ENCODE results near the gene CTBP2.
A peak's percentile ranks its signal among the peaks of the same experiment; 100 is the strongest.
"Not testable (repeated sequence)": the region's sequence is repeated elsewhere in the genome, so short reads cannot be mapped to it uniquely, and the experiment has no call there.

The CTBP2 gene

DNA sequence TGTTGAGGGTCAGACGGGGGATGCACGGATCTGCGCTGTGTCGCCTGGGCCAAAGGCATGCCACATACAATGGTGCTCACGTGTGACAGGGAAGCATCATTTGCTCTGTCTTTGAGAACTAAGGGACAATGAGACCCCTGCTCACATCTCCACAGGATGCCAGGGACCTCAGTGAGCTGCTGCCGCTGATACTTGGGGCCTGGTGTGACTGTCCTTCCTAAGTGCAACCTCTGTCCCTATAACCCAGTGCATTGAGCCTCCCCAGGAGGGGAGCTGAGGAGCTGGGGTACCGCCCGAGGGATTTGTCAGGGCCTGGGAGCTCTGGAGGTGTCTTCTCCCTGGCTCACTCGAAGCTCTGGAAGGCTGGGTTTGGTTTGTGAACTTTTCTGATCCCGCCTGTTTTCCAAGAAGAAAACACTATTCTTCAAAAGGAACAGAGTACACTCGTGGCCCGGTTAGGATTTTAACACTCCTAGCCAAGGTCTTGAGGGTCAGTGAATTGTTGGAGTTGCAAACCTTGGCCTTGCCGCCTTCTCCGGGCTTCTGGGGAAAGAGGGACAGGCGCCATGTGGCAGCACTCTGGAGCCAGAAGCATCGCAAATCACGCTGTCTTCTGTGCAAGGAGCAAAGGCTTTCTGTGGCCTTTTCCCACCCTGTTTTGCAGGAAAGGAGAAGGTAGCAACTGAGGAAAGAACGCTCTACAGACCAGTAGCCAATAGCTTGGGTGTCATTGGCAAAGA lies 26.2 kb upstream of the CTBP2 start:
- no peak for DNase-seq

DNA sequence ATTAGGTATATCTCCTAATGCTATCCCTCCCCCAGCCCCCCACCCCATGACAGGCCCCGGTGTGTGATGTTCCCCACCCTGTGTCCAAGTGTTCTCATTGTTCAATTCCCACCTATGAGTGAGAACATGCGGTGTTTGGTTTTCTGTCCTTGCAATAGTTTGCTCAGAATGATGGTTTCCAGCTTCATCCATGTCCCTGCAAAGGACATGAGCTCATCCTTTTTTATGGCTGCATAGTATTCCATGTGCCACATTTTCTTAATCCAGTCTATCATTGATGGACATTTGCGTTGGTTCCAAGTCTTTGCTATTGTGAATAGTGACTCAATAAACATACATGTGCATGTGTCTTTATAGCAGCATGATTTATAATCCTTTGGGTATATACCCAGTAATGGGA lies 18.7 kb upstream of the CTBP2 start:
- not testable (repeated sequence) for DNase-seq

DNA sequence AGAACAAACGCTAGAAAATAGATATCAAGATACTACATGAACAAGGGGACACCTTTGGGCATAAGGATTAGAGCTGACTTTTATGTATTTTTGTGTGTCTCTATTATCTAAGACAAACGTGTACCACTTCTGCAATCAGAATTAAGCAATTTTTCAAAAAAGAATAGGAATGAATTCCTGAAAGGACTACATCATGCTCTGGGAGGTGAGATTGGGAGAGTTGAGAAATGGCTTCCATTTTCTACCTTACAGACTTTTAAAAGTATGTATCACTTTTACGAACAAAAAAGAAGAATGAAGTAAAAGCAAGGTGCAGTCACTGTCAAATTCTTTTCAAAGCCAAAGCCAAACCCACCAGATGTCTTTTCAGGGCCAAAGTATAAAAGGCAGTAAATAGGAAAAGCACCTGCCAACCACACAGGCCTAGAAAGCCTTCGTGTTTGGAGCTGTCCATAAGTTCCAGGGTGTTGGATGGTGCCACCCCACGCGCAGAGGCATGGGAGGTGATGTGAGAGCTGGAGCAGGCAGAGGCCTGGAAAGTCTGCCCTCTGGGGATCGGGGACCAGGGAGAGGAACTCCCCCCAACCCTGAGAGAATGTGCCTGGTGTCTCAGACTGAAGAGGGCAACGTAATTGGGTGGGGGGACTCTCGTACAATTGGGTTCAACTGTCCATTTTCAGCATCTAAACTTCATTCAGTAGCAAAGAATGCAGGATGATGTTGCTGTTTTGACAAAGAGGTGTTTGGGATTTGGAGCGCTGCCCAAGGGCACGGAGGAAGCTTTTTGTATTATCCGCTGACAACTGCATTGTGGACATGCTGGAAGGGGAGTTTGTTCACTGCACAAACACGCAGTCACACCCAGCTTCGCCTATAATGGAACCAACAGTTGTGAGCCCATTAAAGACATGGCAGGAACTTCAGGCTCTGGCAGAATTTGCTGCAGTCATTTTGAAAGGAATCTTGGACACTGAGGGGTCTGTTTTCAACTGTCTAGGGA lies 17.6 kb upstream of the CTBP2 start:
- no peak for DNase-seq

DNA sequence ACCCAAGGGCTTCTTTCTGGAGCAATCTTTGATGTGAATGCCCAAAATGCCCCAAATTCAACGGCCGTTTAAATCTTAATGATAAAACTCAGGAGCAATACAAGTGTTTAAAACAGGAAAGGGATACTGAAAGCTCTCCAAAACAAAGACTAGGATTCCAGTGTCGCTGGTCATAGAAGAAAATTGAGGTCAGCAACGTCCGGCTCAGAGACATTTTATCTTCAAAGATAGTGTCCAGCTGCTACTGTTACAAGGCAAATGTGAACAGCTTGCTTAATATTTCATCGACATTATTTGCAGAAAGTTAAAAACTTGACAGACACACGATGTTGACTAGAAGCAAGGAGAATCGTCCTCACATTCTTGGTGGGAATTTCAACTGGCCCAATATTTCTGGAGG lies 15.4 kb upstream of the CTBP2 start:
- no peak for DNase-seq

DNA sequence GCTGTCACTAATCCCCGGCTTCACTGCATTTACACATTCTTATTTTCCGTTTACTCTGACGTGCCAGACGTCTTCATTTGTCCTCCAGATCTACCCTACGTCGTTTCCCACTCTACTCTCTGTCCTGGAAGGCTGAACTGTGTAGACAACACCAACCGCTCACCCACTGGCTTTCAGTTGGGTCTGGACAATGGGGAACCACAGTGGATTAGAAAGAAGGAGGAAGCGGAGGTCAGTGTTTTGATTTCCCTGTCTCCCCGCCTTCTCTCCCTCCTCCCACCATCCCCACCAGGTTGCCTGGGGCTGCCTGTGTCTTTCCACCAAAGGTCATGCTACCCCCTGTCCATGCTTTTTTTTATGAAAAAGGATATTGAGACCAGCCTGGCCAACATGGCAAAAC lies 14.0 kb upstream of the CTBP2 start:
- no peak for DNase-seq

DNA sequence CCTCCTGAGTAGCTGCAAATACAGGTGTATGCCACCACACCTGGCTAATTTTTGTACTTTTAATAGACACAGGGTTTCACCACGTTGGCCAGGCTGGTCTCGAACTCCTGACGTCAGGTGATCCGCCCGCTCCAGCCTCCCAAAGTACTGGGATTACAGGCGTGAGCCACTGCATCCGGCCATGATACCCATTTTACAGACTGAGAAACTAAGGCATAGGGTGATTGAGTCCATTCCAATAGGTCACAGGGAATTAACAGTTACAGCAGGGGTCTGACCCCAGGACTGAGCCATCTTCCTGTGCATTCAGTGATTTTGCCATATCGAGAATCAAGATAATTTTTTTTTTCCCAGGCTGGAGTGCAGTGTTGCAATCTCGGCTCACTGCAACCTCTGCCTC lies 12.3 kb upstream of the CTBP2 start:
- DNase-seq, result no peak

DNA sequence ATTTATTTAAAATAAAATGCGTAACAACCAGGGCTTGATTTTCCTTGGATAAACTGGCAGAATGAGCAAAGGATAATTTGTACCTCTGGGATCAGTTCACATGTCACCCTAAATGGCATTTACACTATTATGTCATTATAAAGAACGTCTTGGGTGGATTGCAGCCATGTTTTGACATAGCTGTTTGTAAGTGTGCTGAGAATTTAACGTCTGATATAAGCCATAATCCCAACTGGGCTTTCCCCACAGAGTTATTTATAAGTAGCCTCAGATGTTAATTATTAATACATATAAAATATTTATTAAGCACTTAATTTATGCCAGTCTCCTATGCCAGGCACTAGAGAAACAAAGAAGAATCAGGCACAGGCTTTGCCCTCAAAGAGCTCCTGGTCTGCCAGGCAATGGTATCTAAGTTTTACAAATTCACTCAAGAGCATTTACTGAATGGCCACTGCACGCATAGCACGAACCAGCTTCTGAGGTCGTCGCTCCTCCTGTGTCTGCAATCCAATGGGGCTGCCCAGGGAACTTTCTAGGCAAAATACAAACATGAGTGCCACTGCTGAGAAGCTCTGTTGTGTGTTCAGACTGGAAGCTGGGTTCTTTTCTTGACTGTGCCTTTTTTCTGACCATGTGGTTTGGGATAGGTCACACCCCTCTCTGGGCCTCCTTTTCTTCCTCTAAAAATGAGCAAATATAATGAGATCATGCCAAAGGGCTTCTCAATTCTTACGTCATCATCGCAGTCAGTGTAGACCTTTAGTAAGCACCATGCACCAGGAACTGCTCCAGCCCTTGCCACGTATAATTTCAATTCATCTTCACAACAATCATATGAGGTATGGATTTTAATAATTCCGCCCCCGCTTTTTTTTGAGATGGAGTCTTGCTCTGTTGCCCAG lies 11.3 kb upstream of the CTBP2 start:
- DNase-seq, result peak; percentile 62

DNA sequence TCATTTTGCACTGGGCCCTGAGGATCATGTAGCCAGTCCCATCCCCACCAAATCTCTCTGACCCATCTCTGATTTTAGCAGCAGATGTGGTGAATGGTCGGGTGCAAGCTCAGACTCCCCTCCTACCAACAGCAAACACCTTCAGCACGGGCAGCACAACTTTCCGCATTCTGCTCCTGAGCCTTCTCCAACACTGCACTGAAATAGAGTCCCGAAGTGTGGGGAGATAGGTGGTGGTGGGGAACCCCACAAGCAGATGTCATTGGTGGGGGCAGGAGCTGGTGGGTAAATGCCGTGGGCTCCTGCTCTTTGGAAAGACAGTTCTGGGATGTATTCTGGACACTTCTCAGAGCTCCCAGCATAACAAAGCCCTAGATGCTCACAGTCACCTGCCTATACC lies 9.6 kb upstream of the CTBP2 start:
- DNase-seq, result no peak

DNA sequence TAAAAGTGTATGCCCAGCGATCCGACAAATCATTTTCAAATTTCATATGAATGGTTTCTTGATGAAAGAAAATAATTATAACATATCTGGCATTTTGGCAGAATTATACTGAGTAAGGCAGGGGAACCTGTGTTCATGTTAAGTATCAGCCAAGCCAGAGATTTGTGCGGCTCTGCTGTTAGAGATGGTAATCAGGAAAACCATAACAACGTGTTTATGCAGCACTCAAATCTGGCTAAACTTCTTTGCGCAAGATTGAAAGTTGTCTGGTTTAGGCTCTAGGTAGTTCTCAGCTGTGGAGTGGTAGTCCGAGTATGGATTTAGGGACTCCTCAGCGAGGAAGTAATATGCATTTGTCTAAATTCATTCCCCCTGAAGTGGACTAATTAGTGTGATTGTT lies 8.9 kb upstream of the CTBP2 start:
- DNase-seq, result no peak

DNA sequence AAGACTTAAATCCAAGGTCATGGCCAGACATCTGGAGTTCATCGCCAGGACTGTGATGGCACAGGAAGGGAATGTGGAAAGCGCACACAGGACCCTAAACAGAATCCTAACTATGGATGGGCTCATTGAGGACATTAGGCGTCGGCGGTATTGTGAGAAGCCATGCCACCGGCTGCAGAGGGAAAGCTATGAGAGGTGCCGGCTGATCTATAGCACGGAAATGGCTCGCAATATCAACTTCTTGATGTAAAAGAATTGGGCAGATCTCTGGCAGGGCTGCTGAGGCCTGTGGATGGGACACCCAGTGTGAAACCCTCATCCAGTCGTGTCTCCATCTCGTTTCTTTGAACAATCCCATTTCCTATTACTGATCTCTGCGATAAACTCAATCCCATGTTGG lies 6.3 kb upstream of the CTBP2 start:
- DNase-seq, result no peak

DNA sequence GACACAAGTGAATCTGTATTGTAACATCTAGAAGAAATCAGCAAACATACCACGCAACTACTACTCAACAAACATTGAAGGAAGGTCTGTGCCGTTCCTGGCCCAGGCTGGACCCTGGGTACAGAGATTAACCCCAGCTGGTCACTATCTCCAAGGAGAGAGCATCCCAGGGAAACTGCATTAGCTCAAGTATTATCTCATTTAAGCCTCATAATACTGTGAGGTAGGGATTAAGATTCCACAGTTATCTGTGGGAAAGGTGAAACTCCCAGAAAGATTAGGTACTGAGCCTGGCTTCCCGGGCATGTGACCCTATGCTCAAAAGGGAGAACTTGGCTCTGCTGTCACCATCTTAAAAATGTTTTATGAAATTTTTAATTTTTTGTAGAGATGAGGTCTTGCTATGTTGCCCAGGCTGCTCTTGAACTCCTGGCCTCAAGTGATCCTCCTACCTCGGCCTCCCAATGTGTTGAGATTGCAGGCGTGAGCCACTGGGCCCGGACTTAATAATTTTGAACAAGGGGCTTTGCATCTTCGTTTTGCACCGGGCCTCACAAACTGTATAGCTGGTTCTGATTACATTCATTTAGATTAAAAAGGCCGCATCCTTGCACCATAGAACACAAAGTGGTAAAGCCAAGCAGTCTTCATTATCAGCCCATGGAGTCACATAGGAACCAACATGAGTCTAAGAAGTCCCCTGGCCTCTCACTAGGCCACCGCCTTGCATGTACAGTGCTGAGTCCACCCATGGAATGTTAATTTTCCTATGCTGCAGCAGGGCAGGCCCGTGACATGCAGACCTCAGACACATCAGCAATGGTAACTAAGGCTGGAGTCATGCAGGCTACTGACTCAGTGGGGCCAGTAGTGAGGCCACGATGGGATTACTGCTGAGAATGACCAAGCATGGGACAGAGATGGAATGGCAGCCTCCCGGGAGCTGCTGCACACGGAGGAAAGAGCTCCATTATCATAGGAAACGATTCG lies 5.5 kb upstream of the CTBP2 start:
- DNase-seq, result no peak

DNA sequence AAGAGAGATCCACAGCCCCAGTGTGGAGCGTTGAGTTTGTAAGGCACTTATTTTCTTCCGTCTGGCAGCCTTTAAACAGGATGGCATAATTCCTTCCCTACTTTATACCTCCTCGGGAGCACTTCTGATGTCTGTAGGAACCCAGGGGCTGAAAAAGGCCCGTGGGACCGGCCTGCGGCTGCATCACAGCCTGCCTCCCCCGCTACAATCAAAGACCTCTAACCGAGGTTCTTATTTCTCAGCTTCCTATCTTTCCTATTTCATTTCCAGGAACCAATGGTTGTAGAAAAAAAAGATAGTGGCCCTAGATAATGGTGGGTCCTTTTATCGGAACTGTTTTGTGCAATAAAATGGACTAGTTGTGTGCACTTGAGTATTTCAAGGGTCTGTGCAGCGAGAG lies 4.1 kb upstream of the CTBP2 start:
- no peak for DNase-seq

DNA sequence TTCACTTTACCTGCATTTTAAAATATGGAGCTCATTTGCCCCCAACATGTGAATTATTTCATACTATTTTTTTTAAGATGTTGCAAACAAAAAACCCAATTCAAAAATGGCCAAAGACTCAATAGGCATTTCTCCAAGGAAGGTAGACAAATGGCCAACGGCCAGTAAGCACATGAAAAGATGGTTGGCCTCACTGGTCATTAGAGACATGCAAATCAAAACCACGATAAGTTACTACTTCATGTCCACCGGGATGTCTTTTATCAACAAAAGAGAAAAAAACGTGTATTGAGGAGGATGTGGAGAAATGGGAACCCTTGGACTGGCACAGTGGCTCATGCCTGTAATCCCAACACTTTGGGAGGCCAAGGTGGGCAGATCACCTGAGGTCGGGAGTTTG lies 3.4 kb upstream of the CTBP2 start:
- no peak for DNase-seq

DNA sequence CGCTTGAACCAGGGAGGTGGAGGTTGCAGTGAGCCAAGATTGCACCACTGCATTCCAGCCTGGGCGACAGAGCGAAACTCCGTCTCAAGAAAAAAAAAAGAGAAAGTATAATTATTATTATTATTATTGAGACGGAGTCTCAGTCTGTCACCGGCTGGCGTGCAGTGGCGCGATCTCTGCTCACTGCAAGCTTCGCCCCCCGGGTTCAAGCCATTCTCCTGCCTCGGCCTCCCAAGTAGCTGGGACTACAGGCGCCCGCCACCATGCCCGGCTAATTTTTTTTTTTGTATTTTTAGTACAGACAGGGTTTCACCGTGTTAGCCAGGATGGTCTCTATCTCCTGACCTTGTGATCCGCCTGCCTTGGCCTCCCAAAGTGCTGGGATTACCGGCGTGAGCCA lies 2.9 kb upstream of the CTBP2 start:
- not testable (repeated sequence) for DNase-seq

DNA sequence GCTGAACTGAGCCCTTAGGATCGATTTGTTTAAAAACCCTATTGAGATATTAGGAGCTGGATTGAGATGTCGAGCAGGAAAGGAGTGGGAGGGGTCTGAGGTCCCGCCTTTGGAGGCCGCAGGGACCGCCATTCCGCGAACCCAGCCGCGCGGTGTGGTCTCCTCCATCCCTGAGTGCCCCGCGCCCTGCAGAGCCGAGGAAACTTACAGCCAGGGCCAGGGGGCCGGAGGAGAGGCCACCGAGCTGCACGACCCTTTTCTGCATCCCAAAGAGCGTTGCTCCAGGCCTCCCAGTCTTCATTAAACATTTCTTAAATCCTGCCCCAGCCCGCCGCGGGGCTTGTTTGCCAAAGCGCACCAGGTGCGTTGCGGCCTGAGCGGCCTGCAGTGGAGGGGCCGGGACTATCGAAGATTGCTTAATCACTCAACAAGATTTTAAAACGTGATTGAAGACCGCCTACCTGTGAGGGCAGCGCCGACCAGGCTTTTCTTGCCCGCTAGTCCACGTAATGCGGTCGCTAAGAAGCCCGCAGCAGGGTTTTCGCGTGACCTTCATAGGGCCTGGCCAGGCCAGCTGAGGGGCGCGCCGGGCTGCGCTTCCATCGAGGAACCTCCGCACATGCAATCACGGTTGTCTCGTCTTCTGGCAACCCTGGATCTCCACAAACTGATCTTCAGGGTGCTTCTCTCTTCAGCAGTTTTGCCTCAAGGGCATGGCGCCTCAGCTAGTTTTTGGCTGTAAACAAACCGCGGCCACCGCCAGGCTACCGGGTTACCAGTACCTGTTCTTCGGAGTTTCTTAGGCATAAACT lies 2.0 kb upstream of the CTBP2 start:
- DNase-seq, result no peak

DNA sequence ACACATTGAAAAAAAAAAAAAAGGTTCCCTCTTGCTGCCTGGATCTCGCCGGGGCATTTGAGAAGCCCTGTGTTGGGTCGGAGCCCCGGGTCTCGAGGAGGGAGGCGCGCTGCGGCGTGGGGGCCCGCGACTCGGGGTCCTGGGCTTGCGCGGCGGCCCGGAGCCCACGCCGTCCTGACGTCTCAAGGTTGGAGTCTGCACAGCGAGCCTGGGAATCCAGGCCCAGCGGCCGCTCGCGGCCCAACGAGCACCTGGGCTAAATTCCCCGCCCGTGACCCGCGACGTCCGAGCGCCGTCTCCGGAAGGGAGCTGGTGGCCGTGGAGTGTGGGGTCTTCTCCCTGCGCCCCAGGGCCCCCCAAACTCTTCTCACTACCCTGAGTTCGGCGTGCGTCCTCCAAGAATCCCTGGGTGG lies 1.4 kb upstream of the CTBP2 start:
- no peak for DNase-seq

DNA sequence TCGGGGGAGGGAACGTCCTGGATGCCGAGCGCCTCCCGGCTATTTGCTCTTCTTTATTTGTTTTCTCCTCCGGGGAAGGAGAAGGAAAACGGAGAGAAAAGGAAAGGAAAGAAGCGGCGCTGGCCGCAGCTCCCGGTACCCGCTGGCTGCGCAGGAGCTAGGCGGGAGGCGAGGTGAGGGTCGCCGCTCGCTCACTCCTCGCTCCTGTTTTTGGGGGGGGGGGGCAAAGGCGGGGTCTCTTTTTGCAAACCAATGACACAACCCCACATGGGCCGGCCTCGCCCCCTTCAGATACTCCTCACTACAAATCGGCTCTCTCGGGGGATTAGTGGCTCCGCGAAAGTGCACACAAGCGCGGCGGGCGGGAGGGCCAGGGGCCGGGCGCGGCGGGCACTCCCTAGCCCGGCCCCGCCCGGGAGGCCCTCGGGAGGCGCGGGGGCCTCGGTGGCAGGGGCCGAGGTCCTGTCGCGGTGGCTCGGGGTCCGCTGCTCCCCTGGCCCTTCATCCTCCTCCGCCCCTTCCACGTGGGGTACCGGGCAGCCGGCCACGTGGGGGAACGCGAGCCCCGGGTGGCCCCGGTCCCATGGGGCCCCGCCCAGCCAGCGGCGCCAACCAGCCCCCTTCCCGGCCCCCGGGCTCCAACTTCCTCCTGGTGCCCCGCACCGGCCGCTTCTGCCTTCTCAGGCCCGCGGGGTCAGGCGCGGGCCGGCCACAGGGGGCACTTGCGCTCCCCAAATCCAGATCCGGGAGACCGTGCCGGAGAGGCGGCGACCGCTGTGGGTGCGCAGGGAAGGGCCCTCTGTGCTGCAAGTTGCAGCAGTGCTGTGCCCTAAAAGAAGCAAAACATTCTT lies 718 bp upstream of the CTBP2 start:
- DNase-seq, result peak; percentile 84

DNA sequence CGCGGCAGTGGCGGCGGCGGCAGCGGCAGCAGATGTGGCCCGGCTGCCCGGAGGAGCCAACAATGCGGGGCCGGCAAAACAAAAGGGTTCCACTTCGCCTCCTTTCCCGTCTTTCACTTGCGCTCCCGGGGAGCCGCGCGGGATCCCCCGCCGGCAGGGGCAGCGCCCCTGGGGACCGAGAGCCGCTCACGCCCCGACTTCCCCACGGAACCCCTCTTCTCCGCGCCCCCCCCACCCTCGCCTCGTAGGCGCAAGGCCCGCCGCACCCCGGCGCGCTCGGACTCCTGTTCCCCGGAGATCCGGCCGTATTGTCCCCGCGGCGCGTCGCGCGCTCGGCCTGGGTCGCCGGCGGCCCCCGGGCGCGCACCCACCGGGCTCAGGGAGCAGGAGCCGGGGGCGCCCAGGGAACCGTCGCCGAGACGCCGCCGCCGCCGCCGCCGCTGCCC lies 854 bp downstream of the CTBP2 start:
- no peak for DNase-seq

DNA sequence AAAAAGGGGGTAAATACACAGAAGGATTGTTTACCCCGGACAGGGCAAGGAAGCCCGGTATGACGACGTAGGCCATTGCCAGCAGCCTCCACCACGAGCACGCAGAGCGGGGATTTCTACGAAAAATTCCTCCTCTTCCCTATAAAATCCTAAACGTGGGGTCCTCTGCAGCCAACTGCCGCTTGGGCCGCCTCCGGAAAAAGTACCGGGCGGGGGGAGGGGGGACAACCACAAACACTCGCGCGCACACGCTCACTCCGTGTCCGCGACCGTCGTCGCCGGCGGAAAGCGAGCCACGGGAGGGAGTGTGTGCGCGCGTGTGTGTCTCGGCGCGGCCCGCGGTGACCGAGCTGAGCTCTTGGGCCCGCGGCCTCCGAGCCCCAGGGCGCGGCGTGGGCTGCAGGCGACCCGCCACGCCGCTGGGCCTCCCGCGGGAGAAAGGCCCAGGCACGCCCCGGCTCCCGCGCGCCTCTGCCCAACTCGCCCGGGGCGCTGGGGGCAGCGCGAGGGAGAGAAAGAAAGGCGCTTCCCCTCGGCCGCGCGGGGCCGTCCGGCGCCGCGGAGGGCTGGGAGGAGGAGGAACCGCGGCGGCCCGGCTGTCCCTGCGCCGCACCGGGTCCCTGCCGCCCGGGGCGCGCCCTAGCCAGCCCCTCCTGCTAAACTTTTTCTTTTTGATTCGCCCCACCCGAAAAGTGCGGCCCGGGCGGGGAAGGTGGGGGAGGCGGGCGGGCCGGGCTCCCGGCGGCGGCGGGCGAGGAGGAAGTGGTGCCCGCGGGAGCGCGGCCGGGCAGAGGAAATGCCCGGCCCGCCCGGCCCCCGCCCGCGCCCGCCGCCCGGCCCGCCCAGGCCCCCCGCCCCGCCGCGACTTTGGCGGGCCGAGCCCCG lies 1.5 kb downstream of the CTBP2 start:
- DNase-seq, result peak; percentile 53
